NOMO-1 treated with dmso at 0.1 percent for 144 hours (cell line): Measurements from ENCODE around the gene CTBP2.
"Not testable (repeated sequence)": the region's sequence is repeated elsewhere in the genome, so short reads cannot be mapped to it uniquely, and the experiment has no call there.

Experiments used
- DNase-seq: peaks from one replicate; lab custom pipeline; 2025; ENCODE audit not compliant: unreplicated experiment; lab: John Stamatoyannopoulos, UW

CTBP2 gene

DNA sequence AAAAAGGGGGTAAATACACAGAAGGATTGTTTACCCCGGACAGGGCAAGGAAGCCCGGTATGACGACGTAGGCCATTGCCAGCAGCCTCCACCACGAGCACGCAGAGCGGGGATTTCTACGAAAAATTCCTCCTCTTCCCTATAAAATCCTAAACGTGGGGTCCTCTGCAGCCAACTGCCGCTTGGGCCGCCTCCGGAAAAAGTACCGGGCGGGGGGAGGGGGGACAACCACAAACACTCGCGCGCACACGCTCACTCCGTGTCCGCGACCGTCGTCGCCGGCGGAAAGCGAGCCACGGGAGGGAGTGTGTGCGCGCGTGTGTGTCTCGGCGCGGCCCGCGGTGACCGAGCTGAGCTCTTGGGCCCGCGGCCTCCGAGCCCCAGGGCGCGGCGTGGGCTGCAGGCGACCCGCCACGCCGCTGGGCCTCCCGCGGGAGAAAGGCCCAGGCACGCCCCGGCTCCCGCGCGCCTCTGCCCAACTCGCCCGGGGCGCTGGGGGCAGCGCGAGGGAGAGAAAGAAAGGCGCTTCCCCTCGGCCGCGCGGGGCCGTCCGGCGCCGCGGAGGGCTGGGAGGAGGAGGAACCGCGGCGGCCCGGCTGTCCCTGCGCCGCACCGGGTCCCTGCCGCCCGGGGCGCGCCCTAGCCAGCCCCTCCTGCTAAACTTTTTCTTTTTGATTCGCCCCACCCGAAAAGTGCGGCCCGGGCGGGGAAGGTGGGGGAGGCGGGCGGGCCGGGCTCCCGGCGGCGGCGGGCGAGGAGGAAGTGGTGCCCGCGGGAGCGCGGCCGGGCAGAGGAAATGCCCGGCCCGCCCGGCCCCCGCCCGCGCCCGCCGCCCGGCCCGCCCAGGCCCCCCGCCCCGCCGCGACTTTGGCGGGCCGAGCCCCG, 1.5 kb downstream of the CTBP2 start:
- DNase-seq, result no peak

DNA sequence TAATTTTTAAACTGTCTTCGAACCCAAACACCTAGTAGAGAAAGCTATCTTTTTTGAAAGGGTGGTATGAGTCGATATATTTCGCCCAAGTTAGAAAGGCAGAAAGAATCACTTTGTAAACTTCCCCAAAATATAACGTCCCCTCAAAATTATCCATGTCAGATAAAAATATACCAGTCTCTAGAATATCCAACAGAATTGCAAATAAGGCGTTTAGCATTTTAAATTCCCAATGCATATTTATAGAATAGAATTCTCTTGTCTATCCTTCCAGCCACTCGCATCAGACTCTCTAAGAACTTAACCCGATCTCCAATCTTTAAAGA, 2.1 kb downstream of the CTBP2 start:
- no peak for DNase-seq

DNA sequence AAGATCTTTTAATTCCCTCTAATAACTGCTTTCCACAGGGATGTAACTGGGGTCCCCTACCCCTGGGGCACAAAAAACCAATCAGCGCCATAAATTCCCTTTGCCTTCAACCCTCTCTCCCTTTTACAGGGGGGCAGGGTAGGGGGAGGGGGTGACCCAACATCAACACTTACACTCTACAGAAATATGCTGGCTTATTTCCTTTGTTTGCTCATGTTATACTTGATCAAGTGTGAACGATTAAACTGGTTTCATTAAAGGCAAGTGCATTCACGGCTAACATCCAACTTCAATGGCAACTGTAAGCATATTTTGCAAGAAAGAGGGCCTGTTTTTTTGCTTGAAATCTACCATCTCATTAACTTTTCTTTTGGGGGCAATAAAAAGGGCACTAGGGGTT, 2.9 kb downstream of the CTBP2 start:
- no peak for DNase-seq

DNA sequence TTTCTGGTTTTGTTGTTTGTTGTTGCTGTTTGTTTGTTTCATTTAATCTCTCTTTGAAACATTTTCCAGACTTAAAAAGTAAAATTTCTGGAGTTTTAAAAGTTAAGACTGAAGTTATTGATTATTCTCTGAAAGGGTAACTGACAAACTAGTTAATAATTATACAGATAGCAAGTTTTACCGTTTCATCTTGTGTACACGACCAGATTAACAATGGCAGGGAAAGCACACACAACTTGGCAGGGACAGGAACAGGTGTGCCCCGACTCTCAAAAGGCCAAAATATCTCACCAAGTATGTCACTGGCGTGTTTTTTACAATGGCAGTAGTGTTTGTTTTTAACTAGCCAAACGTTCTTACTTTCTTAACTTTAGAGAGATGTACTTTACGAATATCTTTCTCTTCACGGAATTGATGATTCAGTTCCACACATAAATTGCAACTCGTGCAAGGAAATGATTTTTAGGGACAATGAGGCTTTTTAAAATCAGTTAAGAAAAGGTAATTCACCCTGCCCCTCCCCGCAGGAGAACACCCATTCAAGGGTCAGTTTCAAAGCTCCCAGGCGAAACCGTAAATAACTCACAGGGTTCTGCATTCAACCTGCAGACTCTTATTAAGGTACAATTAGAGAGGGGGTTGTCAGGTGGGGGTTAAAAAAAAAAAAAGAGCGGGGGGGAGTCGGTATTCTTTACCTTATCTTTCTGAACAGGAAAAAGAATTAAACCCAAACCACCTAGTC, 3.5 kb downstream of the CTBP2 start:
- DNase-seq, result no peak

DNA sequence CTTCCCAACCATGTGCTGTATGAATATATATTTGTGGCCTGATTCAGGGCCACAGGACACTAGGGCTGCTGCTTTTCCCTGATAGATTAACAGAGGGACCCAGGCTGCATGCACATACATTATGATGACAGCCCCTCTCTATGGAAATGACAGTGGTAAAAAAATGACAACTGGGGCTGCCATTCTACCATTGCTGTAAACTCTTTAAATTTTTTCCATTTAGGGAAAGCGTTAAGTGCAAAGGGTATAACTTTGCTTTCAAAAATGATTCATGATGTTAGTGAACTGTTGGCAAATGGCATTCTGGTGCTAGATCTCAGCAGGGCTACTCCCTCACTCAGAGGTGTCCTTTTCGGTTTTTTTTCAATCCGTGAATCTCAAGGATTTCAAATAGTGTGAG, 4.2 kb downstream of the CTBP2 start:
- no peak for DNase-seq

DNA sequence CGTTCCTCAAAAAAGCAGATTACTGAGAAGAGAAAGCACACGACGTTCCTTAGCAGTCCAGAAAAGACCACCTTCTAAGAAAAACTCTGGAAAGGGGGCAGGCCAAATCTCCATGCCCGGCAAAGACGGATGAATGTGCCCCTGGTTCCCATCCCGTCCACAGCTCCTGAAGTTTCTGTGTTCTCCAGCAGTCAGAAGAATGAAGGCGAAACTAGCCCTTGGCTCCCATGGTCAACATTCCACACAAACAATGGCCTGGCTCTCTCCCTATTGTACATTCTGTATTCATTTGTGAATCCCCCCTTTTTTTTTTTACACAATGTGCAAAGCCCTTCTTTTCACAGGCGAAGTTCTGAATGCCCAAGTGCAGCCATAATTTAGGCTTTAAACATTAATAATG, 5.3 kb downstream of the CTBP2 start:
- DNase-seq, result no peak

DNA sequence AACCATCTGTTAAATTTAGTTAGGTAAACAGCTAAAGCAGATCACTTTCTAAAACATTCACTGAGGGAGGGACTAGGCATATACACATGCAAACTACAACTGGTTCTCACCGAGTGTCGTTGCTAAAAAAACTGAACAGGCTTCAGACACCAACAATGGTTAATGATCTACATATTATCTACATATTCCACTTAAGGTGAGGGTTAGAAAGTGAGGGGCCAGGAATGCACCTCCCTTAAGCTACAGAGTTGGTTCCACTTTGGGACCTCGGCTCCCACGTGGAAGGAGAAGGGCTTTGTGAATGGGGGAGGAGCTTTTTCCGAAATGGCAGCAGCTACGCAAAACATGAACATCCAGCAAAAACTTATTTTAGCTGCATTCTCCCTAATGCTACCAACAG, 5.8 kb downstream of the CTBP2 start:
- no peak for DNase-seq

DNA sequence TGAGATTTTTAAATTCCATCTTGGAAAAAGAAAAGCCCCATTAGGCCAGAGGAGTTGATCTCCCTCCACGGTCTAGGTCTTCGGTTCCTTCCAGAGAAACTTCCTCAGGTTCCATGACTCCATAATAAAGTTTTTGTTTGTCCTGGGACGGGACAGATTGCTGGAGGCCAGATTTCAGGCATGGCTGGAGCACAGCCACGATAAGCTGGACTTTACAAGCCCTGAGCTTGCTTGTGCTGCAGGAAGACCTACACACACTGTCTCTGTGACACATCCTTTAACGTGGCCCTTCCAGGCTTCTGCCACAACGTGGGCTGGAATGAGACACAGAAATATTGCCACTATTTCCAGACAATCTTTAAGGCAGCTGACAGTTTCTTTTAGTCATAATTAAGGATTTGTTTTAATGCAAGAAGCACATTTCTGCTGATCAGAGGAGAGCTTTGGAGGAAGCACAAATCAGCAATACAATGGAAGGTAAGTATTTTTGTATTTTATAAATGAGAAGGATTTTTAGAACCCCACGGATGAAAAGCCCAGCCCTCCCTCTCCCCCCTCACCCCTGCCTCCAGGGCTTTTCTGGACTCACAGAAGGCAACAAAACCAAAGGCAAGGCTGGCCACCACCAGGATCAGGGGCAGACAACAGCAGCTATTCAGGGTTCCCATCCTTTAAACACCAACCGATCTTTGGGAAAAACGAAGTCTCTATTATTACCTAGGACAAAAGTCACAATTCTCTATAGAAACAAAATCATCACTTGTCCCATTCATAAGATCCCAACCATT, 6.5 kb downstream of the CTBP2 start:
- DNase-seq, result no peak

DNA sequence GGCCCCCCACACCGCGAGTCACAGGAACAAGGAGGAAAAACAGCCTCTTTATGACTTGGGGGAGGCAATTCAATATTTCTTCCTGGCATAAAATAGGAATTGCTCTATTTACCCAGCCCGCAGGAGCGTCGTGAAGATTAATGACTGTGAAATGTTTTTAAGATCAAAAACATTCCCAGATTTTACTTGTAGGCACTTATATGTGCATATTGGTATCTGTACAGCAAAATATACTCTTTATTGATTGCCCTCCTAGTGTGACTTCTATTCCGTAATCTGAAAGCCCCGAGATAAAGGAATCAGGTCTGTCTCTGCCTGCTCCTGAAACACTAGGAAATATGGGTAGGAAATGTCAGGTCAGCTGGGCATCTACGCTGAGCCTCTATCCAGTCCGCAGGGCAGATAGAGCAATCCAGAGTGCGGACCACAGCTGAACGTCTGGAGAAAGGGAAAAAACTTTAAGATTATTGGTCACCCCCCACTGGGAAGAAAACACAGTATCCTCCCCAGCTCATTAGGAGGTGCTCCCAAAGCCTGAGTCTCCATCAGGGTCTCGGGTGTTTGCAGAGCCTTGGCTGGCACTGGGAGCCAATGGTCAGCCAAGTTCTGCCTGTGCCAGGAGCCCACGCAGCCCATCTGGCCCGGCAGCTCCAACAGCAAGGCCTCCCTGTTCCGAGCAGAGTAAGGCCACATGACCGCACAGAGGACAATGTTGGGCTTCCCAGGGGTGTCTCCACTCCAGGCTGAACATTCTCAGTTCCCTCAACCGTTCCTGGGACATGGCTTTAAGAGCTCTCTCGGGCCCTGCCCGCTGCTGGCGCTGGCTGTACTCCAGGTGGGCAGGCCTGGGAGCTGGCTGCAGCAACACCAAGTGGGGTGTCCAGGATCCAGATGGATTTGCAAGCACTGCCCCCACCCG, 7.7 kb downstream of the CTBP2 start:
- DNase-seq, result no peak

DNA sequence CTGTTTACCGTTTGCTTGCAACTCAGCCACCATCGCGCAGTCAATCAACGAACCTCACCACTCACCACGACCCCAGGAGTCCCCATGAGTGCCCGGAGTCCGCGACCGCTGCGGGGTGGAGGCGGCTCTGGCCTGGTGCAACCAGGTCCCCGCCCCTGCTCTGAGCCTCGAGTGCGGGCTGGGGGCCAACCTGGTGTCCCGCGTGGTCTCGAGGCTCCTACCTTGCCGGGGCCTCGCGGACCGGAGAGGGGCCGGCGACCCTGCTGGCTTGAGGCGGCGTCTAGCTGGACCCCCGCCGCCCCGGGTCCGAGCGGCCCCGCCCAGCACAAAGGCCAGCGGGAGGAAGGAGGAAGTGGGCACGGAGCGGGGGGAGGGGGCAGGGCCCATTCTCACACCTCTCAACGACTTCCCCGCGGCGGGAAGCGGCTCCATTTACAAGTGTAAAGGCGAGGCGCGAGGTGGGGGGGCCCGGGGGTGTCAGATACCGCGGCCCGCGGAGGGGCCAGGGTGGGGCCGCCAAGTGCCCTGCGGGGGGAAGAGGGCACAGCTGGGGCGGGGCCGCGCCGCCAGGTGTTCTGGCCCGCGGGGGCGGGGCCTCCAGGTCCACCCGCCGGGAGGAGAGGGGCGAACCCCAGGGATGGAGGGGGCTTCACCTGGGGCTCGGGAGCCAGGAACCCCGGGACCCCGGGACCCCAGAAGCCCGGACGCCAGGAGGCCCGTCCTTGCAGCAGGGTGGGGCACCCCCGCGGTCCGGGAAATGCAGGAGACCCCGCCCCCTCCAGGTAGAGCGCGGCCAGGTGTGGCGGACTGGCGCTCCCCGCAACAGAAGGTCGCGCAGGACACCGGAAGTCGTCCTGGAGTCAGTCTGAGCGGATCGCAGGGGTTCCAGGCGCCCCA, 8.6 kb downstream of the CTBP2 start:
- DNase-seq, result no peak

DNA sequence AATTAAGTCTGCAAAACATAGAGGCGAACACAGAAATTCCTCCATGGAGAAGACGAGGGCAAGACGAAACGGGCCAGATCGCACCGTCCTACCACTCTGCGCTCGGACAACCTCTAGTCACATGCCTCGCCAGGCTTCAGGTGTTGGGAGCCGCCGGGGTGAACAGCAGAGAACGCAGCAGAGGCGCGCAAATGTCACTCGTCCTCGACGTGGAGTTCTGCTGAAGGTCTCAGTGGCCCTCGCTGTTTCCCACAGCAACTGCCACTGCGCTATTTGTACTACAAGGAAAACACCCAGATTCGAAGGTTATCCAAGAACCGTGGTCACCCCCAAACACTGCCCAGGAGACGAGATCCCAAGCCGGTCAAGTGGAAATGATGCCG, 9.2 kb downstream of the CTBP2 start:
- DNase-seq, result no peak

DNA sequence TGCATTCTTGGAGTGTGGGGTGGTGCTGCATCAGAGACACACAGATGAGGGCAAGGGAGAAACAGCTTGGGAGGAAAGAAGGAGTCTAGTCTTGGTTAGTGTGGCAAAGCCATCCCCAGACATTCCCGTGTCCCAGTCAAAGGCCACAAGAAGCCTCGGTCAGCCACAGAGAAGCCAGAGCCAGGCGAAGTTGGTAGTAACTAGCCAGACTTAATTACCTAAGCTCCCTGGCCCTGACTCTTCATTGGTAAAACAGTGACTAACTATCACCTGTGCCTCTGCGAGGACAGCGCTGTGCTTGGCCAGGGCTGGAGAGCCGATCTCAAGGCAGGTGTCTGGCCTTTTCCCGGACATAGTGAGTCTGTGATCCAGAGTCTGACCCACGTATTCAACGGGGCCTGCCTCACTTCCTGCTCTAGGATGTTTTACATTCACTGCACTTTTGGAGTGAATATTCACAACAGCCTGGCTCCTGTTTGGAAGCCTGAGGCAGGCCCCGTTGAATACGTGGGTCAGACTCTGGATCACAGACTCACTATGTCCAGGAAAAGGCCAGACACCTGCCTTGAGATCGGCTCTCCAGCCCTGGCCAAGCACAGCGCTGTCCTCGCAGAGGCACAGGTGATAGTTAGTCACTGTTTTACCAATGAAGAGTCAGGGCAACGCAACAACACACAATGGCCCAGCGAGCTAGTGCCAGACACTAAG, 9.8 kb downstream of the CTBP2 start:
- not testable (repeated sequence) for DNase-seq

DNA sequence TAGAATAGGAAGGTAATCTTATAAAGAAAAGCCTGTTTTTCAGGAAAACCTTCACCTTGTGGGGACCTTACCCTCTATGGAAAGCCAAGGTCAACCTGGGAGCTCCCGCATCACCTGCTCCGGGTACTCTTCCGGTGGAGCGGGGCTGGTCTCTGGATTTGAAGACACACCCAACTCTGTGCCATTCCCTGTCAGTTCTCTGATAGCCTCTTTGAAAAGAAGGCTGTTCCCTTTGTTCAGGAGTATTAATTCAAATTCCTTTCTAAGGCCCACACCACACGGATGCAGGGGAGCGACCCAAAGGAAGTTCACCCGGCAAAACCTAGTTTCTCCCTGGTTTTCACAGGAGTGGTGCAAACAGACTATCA, 10.7 kb downstream of the CTBP2 start:
- no peak for DNase-seq

DNA sequence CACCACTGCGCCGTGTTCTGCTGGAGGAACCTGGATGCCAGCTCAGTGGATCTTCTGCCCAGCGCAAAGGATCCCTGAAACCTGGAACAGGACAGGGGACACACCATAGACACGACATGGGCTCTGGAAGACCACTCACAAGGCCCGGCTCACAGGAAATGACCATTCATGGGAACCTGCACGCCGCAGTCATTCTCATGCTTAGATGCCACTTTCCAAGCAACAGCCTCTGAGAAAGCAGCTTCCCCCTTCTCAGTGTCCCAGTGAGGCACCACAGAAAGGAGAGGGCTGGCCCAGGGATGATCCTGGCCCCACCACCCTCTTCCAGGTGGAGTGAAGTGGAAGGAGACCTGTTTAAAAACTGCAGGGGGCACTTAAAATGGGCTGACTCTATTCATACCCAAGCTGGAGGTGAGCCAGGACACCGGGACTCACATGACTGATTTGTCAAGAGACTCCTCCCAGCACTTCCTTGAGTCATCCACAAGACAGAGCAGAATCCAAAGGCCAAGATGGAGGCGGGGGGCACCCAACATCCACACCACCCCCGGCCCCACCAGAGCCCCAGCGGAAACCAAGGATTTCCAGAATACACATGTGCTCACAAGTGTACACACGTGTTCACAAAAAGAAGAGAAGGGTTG, 11.2 kb downstream of the CTBP2 start:
- DNase-seq, result no peak

DNA sequence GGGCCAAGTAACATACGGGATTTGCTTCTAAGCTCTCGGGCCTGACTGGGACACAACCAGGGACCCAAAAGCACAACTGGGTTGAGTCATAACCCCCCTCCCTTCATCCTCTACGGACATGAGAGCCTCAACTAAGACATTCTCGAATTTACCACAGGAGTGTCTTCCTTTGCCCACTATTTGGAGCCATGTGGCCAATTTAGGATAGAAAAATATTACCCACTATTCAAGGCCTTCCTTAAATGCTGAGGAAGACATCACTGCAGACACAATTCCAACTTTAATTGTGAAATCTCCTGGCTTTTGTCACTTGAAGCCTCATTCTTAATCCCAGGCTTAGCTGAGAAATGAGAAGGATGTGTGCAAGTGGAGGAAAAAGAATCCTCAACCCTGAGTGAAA, 11.8 kb downstream of the CTBP2 start:
- no peak for DNase-seq

DNA sequence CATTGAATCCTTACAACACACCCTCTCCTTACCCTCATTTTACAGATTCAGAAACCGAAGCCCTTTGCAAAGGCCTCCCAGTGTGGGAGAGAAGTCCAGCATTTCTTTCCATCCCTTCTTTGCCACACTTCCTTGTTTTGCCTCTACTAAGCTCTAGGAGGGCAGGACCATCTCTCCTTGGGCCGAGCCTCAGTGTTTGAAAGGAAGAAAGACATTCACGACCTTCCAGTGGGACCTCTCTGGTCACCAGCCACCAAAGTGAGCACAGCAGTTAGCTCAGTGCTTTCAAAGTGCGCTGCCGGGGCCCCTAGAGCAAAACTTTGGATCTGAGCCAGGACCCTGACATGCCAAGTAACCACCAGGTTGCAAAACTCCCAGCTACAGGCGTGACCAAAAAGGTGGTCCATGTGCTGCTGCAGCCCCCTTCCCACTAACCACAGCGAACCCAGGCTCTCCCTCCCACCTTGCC, 12.4 kb downstream of the CTBP2 start:
- peak; percentile 53 for DNase-seq

DNA sequence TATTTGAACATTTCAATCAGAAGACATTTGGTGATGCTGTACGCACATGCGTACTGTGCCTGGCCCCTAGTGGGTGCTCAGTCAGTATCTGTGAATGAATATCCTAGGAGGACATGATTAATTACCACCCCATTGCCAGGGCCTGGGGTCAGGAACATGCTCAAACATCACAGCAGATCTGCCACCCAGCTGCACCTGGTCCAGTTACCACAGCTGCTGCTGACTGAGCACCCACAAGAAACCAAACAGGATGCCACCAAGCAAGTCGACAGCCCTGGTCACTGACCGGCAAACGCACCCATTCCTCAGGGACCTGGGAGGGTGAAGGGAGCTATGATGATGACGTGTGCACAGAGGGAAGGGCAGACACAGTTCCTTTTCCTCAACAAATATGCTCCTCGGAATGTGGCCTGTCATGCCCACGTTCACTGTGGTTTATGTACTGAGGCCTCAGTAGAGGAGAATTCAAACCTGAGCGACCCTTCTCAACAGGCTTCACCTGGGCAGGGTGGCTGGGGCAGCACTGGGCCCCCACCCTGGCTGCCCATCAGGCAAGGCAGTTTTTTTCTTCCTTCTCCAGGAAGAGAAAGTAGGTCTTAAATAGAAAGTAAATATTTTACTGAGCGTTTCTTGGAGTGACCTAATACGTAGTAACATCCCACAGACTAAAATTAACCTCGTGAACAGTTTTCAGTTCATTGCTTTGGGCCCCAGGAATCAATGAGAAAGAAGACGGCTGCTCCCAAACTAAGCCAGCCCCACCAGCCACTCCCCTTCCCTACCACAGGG, 13.4 kb downstream of the CTBP2 start:
- no peak for DNase-seq

DNA sequence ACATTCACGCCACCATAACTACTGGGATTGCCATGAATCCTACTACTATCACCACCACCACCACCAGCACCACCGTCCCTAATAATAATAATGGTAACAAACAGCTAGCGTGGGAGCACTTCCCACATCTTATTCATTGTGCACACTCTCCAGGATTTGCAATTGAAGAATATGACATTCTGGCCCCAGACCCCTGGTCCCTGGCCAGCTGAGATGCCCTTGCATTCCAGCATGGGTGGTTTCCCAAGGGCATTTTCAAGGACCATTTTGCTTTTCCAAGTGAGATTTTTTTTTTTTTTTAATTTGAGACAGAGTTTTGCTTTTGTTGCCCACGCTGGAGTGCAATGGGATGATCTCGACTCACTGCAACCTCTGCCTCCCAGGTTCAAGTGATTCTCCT, 14.7 kb downstream of the CTBP2 start:
- DNase-seq, result no peak
